DMS153 treated with DMSO at 0.1 percent for 48 hours (cell line): ENCODE measurements around the gene ZXDC.
A peak's percentile ranks its signal among the peaks of the same experiment; 100 is the strongest.

Experiments used
- DNase-seq: peaks from one replicate; lab custom pipeline; 2025; ENCODE audit not compliant: unreplicated experiment; lab: John Stamatoyannopoulos, UW

ZXDC gene

GRCh38 chr3:126475413-126476114 is at the start of gene ZXDC:
Gene ZXDC (minus strand): TSS chr3:126475891. CDS start chr3:126475865, 26 bp downstream.
- DNase-seq = peak; percentile 88

GRCh38 chr3:126525091-126525852 is 49.6 kb upstream of the ZXDC start:
- DNase-seq = no peak

- DNase-seq = no peak
These were observed 48.8 kb upstream of the ZXDC start for GRCh38 chr3:126524429-126524988.

GRCh38 chr3:126523745-126524428 is 48.2 kb upstream of the ZXDC start, which contains the start of gene CHST13:
Gene CHST13 (plus strand): TSS chr3:126524155. CDS start chr3:126524333, 178 bp downstream.
- DNase-seq = peak; percentile 5

- DNase-seq = peak; percentile 49
These were observed 46.7 kb upstream of the ZXDC start for GRCh38 chr3:126522363-126522788.

- DNase-seq = no peak
These were observed 45.6 kb upstream of the ZXDC start for GRCh38 chr3:126521122-126521891.

- no peak for DNase-seq
These were observed 44.1 kb upstream of the ZXDC start for GRCh38 chr3:126519506-126520455.

- no peak for DNase-seq
These were observed 43.1 kb upstream of the ZXDC start for GRCh38 chr3:126518779-126519177.

GRCh38 chr3:126517986-126518778 is 42.5 kb upstream of the ZXDC start:
- no peak for DNase-seq

GRCh38 chr3:126517291-126517951 is 41.7 kb upstream of the ZXDC start, which contains the start of gene UROC1:
Gene UROC1 (minus strand): TSS chr3:126517773. CDS start chr3:126517719, 54 bp downstream.
- no peak for DNase-seq

GRCh38 chr3:126516936-126517290 is 41.2 kb upstream of the ZXDC start:
- DNase-seq = no peak

GRCh38 chr3:126516152-126516935 is 40.7 kb upstream of the ZXDC start:
- DNase-seq = no peak

GRCh38 chr3:126515066-126515706 is 39.5 kb upstream of the ZXDC start:
- DNase-seq = no peak

- DNase-seq = no peak
These were observed 38.5 kb upstream of the ZXDC start for GRCh38 chr3:126514161-126514560.

GRCh38 chr3:126512916-126513650 is 37.4 kb upstream of the ZXDC start:
- no peak for DNase-seq

- DNase-seq = no peak
These were observed 36.3 kb upstream of the ZXDC start for GRCh38 chr3:126512026-126512425.
